H1 (cell line): ENCODE measurements around the gene USP3. TPM values are rescaled to one million over a fixed set of nuclear protein-coding genes. Genes with fewer than 3 reads are reported as not detected.

ENCODE experiments used
- CTCF ChIA-PET: fragments of 300-600 bp; sonication (Branson Sonifier 250); formaldehyde crosslinking; loops from one replicate; lab custom pipeline; 2021; ENCODE audit not compliant: partially characterized antibody; lab: Charles Lee
- POLR2A ChIA-PET: fragments of 300-600 bp; sonication (Branson Sonifier 250); formaldehyde crosslinking; loops from one replicate; lab custom pipeline; 2021; ENCODE audit warnings: inconsistent platforms; ENCODE audit not compliant: partially characterized antibody; lab: Charles Lee
- DNase-seq, 2 experiments: peaks; one replicate each; pipeline versions ENCODE4 v3.0.0 to v3.0.0-alpha.2; 2010 to 2022; ENCODE audit warnings: low spot score in 2 of 2, low read depth in 1 of 2, mixed read lengths in 1 of 2
- FAIRE-seq: peaks from 2 replicates; lab custom pipeline; 2011; peaks lifted over from hg19 to GRCh38; lab: Jason Lieb, UNC
- H2AFZ ChIP-seq: 2 replicates; pipeline ENCODE4 v1.8.1; 2012; ENCODE audit warnings: low read length, inconsistent platforms
- H2AK5ac ChIP-seq: 2 replicates; pipeline ENCODE4 v1.6.1; 2013; ENCODE audit warnings: low read depth, low read length
- H2BK120ac ChIP-seq: replicated peaks from 2 replicates; pipeline ENCODE3; 2013; ENCODE audit warnings: low read depth, low read length, inconsistent platforms
- H2BK12ac ChIP-seq: 2 replicates; pipeline ENCODE4 v1.6.1; 2013; ENCODE audit warnings: low read depth, low read length
- H2BK15ac ChIP-seq: 2 replicates; pipeline ENCODE4 v1.6.1; 2013; ENCODE audit warnings: low read length
- H2BK20ac ChIP-seq: 2 replicates; pipeline ENCODE4 v1.6.1; 2013; ENCODE audit warnings: low read length
- H2BK5ac ChIP-seq: 2 replicates; pipeline ENCODE4 v1.6.1; 2013; ENCODE audit warnings: low read depth, low read length
- H3K14ac ChIP-seq: 2 replicates; pipeline ENCODE4 v1.6.1; 2013; ENCODE audit warnings: inconsistent platforms; ENCODE audit not compliant: insufficient read length
- H3K18ac ChIP-seq: 2 replicates; pipeline ENCODE4 v1.6.1; 2013; ENCODE audit warnings: low read length; ENCODE audit errors: extremely low read depth
- H3K23ac ChIP-seq: 2 replicates; pipeline ENCODE4 v1.6.1; 2013; ENCODE audit warnings: inconsistent platforms; ENCODE audit not compliant: insufficient read length
- H3K23me2 ChIP-seq: 2 replicates; pipeline ENCODE4 v1.6.1; 2013; ENCODE audit warnings: low read depth, low read length
- H3K27ac ChIP-seq: 2 replicates; pipeline ENCODE4 v1.6.1; 2011; ENCODE audit warnings: low read depth, low read length, inconsistent platforms
- H3K27me3 ChIP-seq, 4 experiments: replicated peaks in 1 of 4; 1 replicate in 1 of 4; 2 replicates in 3 of 4; pipeline versions ENCODE4 v1.6.1 to v1.8.1; 2011 to 2013; ENCODE audit warnings: low read length in 3 of 4, mild to moderate bottlenecking in 3 of 4, inconsistent platforms in 2 of 4, mixed read lengths in 2 of 4, moderate library complexity in 1 of 4; ENCODE audit not compliant: control insufficient read depth in 3 of 4, insufficient read depth in 3 of 4; ENCODE audit errors: extremely low read depth in 1 of 4
- H3K36me3 ChIP-seq, 4 experiments: 2 replicates each; pipeline versions ENCODE4 v1.6.1 to v1.8.1; 2011 to 2013; ENCODE audit warnings: mild to moderate bottlenecking in 4 of 4, low read length in 3 of 4, moderate library complexity in 2 of 4, control low read depth in 1 of 4, inconsistent platforms in 1 of 4; ENCODE audit not compliant: insufficient read depth in 4 of 4, control insufficient read depth in 2 of 4
- H3K4ac ChIP-seq: replicated peaks from 2 replicates; pipeline ENCODE3; 2013; ENCODE audit warnings: low read length, low read depth, mixed read lengths, inconsistent platforms; ENCODE audit not compliant: insufficient read length
- H3K4me1 ChIP-seq, 4 experiments: replicated peaks in 1 of 4; 1 replicate in 1 of 4; 2 replicates in 3 of 4; pipeline versions ENCODE4 v1.6.1 to v1.8.1; 2011 to 2013; ENCODE audit warnings: low read length in 3 of 4, inconsistent platforms in 2 of 4, mixed read lengths in 1 of 4; ENCODE audit not compliant: insufficient read depth in 4 of 4, control insufficient read depth in 3 of 4
- H3K4me2 ChIP-seq, 2 experiments: 2 replicates each; pipeline versions ENCODE4 v1.6.1 to v1.8.1; 2011 to 2013; ENCODE audit warnings: low read depth in 2 of 2, low read length in 2 of 2, control low read depth in 1 of 2, inconsistent platforms in 1 of 2, mild to moderate bottlenecking in 1 of 2; ENCODE audit not compliant: insufficient read depth in 1 of 2
- H3K4me3 ChIP-seq, 4 experiments: fragments of 200-600, 300-600 bp in 1 of 4; sonication (generic), shearing (Covaris generic), sonication (Bioruptor Twin) in 1 of 4; 2 replicates each; pipeline versions ENCODE4 v1.5.1 to v1.8.1; 2011 to 2016; ENCODE audit warnings: low read length in 4 of 4, low read depth in 3 of 4, control low read depth in 2 of 4, inconsistent platforms in 2 of 4, mild to moderate bottlenecking in 2 of 4, mixed read lengths in 1 of 4, moderate library complexity in 1 of 4; ENCODE audit not compliant: insufficient read depth in 2 of 4; ENCODE audit errors: extremely low read depth in 1 of 4
- H3K56ac ChIP-seq: replicated peaks from 2 replicates; pipeline ENCODE3; 2013; ENCODE audit warnings: low read depth, mild to moderate bottlenecking, mixed read lengths, low read length, inconsistent platforms; ENCODE audit not compliant: insufficient read length
- H3K79me1 ChIP-seq: 2 replicates; pipeline ENCODE4 v1.6.1; 2013; ENCODE audit warnings: low read depth, low read length, control low read depth
- H3K79me2 ChIP-seq, 2 experiments: 2 replicates each; pipeline versions ENCODE4 v1.6.1 to v1.8.1; 2012 to 2013; ENCODE audit warnings: low read length in 2 of 2, mild to moderate bottlenecking in 2 of 2, inconsistent platforms in 1 of 2; ENCODE audit not compliant: insufficient read depth in 2 of 2, control insufficient read depth in 1 of 2
- H3K9ac ChIP-seq, 4 experiments: replicated peaks in 1 of 4; 1 replicate in 1 of 4; 2 replicates in 3 of 4; pipeline versions ENCODE4 v1.6.1 to v1.8.1; 2011 to 2013; ENCODE audit warnings: low read depth in 3 of 4, low read length in 3 of 4, control low read depth in 2 of 4, mild to moderate bottlenecking in 2 of 4, moderate library complexity in 2 of 4, inconsistent platforms in 1 of 4; ENCODE audit errors: extremely low read depth in 1 of 4
- H3K9me3 ChIP-seq, 2 experiments: 2 replicates each; pipeline versions ENCODE4 v1.6.1 to v1.8.1; 2012 to 2013; ENCODE audit warnings: mild to moderate bottlenecking in 2 of 2, moderate library complexity in 2 of 2, control low read depth in 1 of 2, inconsistent platforms in 1 of 2, low read depth in 1 of 2, low read length in 1 of 2, mixed read lengths in 1 of 2; ENCODE audit not compliant: insufficient read depth in 2 of 2
- H4K20me1 ChIP-seq, 2 experiments: replicated peaks in 1 of 2; 2 replicates each; pipeline versions ENCODE3 to v1.8.1; 2011 to 2013; ENCODE audit warnings: inconsistent platforms in 2 of 2, low read length in 2 of 2, mild to moderate bottlenecking in 1 of 2; ENCODE audit not compliant: insufficient read depth in 2 of 2, control insufficient read depth in 1 of 2
- H4K5ac ChIP-seq: 2 replicates; pipeline ENCODE4 v1.6.1; 2013; ENCODE audit warnings: low read length, low read depth, mixed read lengths, inconsistent platforms; ENCODE audit not compliant: insufficient read length
- H4K8ac ChIP-seq: 2 replicates; pipeline ENCODE4 v1.8.0; 2013; ENCODE audit warnings: mild to moderate bottlenecking, moderate library complexity, low read length, inconsistent platforms; ENCODE audit not compliant: insufficient read depth; ENCODE audit errors: extremely low read depth
- H4K91ac ChIP-seq: replicated peaks from 2 replicates; pipeline ENCODE3; 2013; ENCODE audit warnings: low read length, mixed read lengths, inconsistent platforms; ENCODE audit not compliant: insufficient read length
- CEBPB ChIP-seq: IDR thresholded peaks from 2 replicates; pipeline ENCODE4 v1.6.1; 2012; ENCODE audit warnings: low read depth, low read length
- CREB1 ChIP-seq: IDR thresholded peaks from 2 replicates; pipeline ENCODE4 v1.6.1; 2012; ENCODE audit warnings: inconsistent platforms
- EGR1 ChIP-seq: IDR thresholded peaks from 2 replicates; pipeline ENCODE4 v1.6.1; 2011; ENCODE audit warnings: low read depth, low read length, borderline replicate concordance
- EP300 ChIP-seq, 2 experiments: IDR thresholded peaks; 1 replicate in 1 of 2; 2 replicates in 1 of 2; pipeline ENCODE4 v1.6.1; 2011 to 2012; ENCODE audit warnings: low read depth in 2 of 2, low read length in 2 of 2, mild to moderate bottlenecking in 2 of 2, borderline replicate concordance in 1 of 2, inconsistent platforms in 1 of 2, moderate library complexity in 1 of 2
- GABPA ChIP-seq: IDR thresholded peaks from 2 replicates; pipeline ENCODE4 v1.6.1; 2011; ENCODE audit warnings: mild to moderate bottlenecking, low read length, moderate library complexity, borderline replicate concordance; ENCODE audit not compliant: insufficient read depth
- HDAC2 ChIP-seq, 2 experiments: fragments of 300-600 bp in 1 of 2; sonication (generic) in 1 of 2; IDR thresholded peaks; 2 replicates each; pipeline ENCODE4 v1.6.1; 2011 to 2012; ENCODE audit warnings: low read depth in 2 of 2, low read length in 2 of 2, mild to moderate bottlenecking in 2 of 2, moderate library complexity in 2 of 2, borderline replicate concordance in 1 of 2, inconsistent platforms in 1 of 2
- KDM1A ChIP-seq: fragments of 200-600, 300-600 bp; sonication (generic); IDR thresholded peaks from 2 replicates; pipeline ENCODE4 v1.7.1; 2016; ENCODE audit warnings: mild to moderate bottlenecking, low read length, borderline replicate concordance
- KDM5A ChIP-seq: fragments of 200-600 bp; IDR thresholded peaks from 2 replicates; pipeline ENCODE4 v1.7.1; 2012; ENCODE audit warnings: mild to moderate bottlenecking, low read length, inconsistent platforms, mixed read lengths
- POLR2AphosphoS5 ChIP-seq: IDR thresholded peaks from 2 replicates; pipeline ENCODE4 v1.6.1; 2011; ENCODE audit warnings: low read depth, low read length
- RBBP5 ChIP-seq: IDR thresholded peaks from 2 replicates; pipeline ENCODE4 v1.7.1; 2012; ENCODE audit warnings: low read depth, mild to moderate bottlenecking, inconsistent platforms, low read length, moderate library complexity, borderline replicate concordance
- RFX5 ChIP-seq: IDR thresholded peaks from 2 replicates; pipeline ENCODE4 v1.6.1; 2011; ENCODE audit warnings: low read depth, low read length, improper control_type of control experiment, borderline replicate concordance
- SP1 ChIP-seq: IDR thresholded peaks from 2 replicates; pipeline ENCODE4 v1.6.1; 2011; ENCODE audit warnings: low read depth, low read length
- SUZ12 ChIP-seq: fragments of 200-600 bp; sonication (generic); IDR thresholded peaks from 2 replicates; pipeline ENCODE4 v1.6.1; 2012; ENCODE audit warnings: mild to moderate bottlenecking, inconsistent platforms, low read length, moderate library complexity, mixed read lengths
- TAF7 ChIP-seq: optimal IDR thresholded peaks from 2 replicates; pipeline ENCODE3; 2011; ENCODE audit warnings: low read depth, mild to moderate bottlenecking, inconsistent platforms, low read length, moderate library complexity, borderline replicate concordance
- YY1 ChIP-seq: IDR thresholded peaks from 2 replicates; pipeline ENCODE4 v1.6.1; 2011; ENCODE audit warnings: low read depth, mild to moderate bottlenecking, low read length
- WGBS, 2 experiments: shearing (Covaris generic) in 1 of 2; methylation state at CpG; one replicate each; pipeline versions ENCODE4 v1.1.6 to v1.1.7; 2013 to 2015; ENCODE audit warnings: low lambda C conversion rate in 2 of 2, mixed read lengths in 2 of 2, inconsistent platforms in 1 of 2, low coverage in 1 of 2, missing lambda C conversion rate in 1 of 2; ENCODE audit not compliant: insufficient replicate concordance in 2 of 2, insufficient coverage in 1 of 2, insufficient read length in 1 of 2; ENCODE audit errors: extremely low coverage in 1 of 2, missing lambda C conversion rate in 1 of 2; 5-methylcytosine and 5-hydroxymethylcytosine counted together
- polyA plus RNA-seq, 7 experiments: library from polyadenylated mRNA; depleted of rRNA in 3 of 7; stranded (reverse) in 5 of 7; unstranded in 2 of 7; fragments of >200 nt in 5 of 7; fragments of 200-250 nt in 2 of 7; gene quantifications; 1 replicate in 5 of 7; 2 replicates in 1 of 7; 4 replicates in 1 of 7; pipeline versions ENCODE4 v1.2.1 to v1.2.3, GENCODE V29; 2011 to 2013; ENCODE audit warnings: missing spikeins in 2 of 7, mixed read lengths in 2 of 7
- total RNA-seq: library from RNA; stranded (reverse); fragmentation: NEBNext Ultra II Directional; extraction: Animal tissue kit (Norgen Biotek cat#: 25700); gene quantifications from 2 replicates; pipeline ENCODE4 v1.2.1, GENCODE V29; 2021

The USP3 gene
- total and polyA plus RNA-seq, 2 of the 8 experiments (the other 6 are each of a cell fraction or from before 2014, with no cell fraction given), result 15.5 to 16.2 TPM

DNA sequence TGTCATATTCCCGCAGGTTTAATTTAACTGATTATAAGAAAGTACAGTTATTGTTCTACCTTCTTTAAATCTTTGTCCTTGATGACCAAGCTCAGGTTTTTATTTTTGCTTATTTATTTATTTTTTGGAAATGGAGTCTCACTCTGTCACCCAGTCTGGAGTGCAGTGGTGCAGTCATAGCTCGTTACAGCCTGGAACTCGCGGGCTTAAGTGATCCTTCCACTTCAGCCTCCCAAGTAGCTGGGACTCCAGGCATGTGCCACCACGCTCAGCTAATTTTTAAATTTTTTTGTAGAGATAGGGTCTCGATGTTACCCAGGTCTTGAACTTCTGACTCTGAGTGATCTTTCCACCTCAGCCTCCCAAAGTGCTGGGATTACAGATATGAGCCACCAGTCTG, 8.9 kb downstream of the USP3 start:
- Histone ChIP-seq H3K36me3 (no peaks in the 10 kb centered on the region), H3K79me2 (peaks cover 0 to 57% of the 10 kb centered on the region in 2 experiments; a peak in 2 of 4 replicates), H3K14ac (no peak overlapping the region), H2BK12ac (no peak overlapping the region), H2AFZ (no peak overlapping the region), H3K4ac (no peak overlapping the region), H3K9ac (no peak overlapping the region), H3K79me1 (no peaks in the 10 kb centered on the region), H4K20me1 (peaks cover 2 to 10% of the 10 kb centered on the region in 2 experiments), H4K8ac (no peak overlapping the region), H2AK5ac (no peak overlapping the region), H2BK15ac (no peak overlapping the region), H2BK20ac (no peak overlapping the region), H4K91ac (no peak overlapping the region), H3K23ac (no peak overlapping the region), H3K4me3 (no peak overlapping the region), H2BK120ac (no peak overlapping the region), H3K4me2 (no peak overlapping the region), H4K5ac (no peak overlapping the region), H2BK5ac (no peak overlapping the region), H3K9me3 (no peaks in the 10 kb centered on the region), H3K27ac (no peak overlapping the region), H3K27me3 (no peaks in the 10 kb centered on the region), H3K18ac (no peak overlapping the region), H3K4me1 (peaks cover 0 to 14% (median 4%) of the 10 kb centered on the region in 4 experiments; a peak in 3 of 7 replicates), H3K23me2 (no peaks in the 10 kb centered on the region), H3K56ac (no peak overlapping the region)
- no peak for FAIRE-seq
- no peak for DNase-seq
- ChIA-PET POLR2A (interaction anchor here (0.5 to 1.3 kb wide), 2 partner anchors 8 to 68 kb away, joined by 3 read pairs; no protein-coding TSS in a partner anchor), CTCF (interaction anchor here (0.6 to 2.0 kb wide), 6 partner anchors 16 to 96 kb away, joined by 3 to 7 read pairs (median 4); no protein-coding TSS in a partner anchor)
- whole genome bisulfite sequencing, 2 experiments, result 96% methylated on average over 6 of the region's 6 CpGs; no CpG with 5 or more reads in 1 of the 2 experiments
- TF ChIP-seq HDAC2 (IDR thresholded peaks at IDR 0.05; ENCODE audit: borderline replicate concordance in 1 of 2, low read depth in 2 of 2, low read length in 2 of 2), result no peak
- TF ChIP-seq RFX5, result no peak
- no peak for TF ChIP-seq CREB1
- TF ChIP-seq KDM1A, result no peak
- TF ChIP-seq RBBP5, result no peak
- no peak for TF ChIP-seq SP1
- TF ChIP-seq YY1, result no peak
- no peak for TF ChIP-seq KDM5A
- TF ChIP-seq EP300 (IDR thresholded peaks at IDR 0.05; ENCODE audit: borderline replicate concordance in 1 of 2, low read depth in 2 of 2, low read length in 2 of 2), result no peak
- TF ChIP-seq EGR1, result no peak
- TF ChIP-seq GABPA, result no peak
- TF ChIP-seq CEBPB, result no peak
- TF ChIP-seq SUZ12, result no peak
- TF ChIP-seq POLR2AphosphoS5, result no peak
- no peak for TF ChIP-seq TAF7
